ENCODE measurements around the gene MOB3A.

The MOB3A gene

DNA sequence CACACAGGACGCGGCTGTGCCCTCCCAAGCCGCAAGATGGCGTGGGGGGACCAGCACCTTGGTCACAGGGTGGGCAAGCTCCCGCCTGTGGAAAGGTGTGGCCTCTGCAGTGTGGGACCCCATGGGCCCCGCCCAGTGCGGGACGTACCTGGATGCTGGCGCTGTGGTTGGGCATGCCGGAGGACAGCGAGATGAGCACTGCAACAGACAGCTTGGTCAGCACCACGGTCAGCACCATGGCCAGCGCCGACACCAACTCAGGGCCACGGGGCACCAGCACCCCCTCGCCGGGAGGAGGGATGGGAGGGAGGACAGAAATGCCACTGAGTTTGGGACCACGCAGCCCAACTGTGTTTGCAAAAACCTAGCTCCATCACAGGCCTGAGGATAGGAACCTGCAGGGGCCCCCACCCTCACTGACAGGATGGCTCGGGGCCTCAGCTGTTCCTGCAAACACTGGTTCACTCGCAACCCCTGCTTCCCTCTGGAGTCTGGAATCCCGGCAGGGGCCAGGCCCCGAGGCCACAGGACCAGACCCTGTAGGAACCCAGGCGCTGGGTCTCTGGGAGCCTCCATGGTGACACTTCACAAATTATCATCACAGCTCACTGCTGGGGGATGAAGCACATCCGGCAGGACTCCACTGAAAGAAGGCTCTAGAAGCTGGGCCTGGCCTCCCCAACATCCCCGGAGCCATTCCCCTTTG is 27.7 kb upstream of the MOB3A start:
- no peak for DNase-seq

DNA sequence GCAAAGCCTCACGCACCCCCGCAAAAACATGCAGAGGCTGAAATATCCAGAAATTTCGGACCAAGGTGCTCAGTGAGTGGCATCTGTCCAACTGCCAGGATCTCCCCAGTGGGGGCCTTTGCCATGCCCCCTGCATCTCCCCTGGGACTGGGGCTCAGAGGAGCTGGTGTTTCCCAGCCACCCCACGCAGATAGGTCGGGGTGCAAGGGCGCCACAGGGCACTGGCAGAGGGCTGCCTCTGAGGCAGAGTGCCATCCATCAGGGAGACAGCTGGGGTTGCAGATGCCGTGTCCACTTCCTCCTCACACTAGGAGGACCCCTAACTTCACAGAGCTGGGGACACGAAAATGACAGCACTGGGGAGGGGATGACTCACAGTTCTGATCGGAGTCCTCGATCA is 26.9 kb upstream of the MOB3A start:
- DNase-seq: no peak

DNA sequence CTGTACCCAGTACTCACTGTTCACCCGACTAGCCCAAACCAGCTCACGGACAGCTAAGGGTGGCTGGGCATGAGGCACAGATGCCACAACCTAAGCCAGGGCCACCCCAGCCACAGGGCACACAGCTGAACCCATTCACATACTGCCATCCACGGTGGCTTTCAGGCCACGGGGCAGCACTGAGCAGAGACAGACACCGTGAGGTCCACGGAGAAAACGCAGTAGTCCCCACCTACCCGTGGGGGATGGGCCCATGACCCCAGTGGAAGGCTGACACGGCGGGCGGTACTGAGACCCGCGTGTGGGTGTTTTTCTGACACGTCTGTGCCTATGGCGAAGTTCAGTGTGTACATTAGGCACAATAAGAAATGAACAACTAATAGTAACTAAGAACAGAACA is 26.1 kb upstream of the MOB3A start:
- no peak for DNase-seq

DNA sequence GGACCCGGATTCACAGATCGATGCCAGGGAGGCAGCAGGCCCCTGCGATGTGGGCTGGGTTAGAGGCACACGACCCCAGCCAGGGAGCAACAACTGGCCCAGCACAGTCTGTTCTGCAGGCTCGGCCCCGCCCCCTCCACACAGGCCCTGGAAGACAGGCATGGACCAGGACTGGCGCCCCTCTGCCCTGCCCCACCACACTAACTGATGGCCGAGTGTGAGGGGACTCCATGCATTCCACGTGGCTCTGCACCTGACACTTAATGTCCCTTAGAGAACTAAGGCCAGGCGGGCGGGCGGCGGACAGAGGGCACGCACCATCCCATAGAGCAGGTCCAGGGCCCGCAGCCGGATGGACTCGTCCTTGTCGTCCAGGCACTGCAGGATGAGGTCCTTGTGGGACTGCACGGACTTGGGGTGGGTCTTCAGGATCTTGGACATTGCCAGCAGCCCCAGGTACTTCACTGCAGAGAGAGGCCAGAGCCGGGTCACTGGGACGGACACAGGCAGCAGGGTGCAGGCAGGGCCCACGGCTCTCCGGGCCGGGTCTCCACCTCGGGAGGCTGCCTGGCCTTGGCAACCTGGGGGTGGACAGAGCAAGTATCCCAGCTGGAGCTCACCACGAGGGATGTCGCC is 25.4 kb upstream of the MOB3A start:
- no peak for DNase-seq

DNA sequence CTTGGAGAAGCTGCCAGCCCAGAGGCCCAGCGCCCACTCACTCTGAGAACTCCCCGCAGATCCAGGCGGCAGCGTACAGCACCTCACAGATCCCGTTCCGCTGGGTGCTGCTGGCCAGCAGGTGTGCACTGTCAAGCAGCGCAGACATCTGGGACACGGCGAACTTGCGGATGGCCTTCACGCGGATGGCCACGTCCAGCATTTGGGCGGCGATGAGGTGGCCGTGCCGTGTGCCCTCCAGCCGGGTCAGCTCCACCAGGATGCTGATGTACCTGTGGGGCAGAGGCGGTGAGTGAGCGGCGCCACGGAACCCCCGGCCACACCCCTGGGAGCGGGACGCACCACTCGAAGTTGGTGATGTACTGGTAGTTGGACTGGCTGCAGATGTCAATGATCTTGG is 24.7 kb upstream of the MOB3A start:
- no peak for DNase-seq

DNA sequence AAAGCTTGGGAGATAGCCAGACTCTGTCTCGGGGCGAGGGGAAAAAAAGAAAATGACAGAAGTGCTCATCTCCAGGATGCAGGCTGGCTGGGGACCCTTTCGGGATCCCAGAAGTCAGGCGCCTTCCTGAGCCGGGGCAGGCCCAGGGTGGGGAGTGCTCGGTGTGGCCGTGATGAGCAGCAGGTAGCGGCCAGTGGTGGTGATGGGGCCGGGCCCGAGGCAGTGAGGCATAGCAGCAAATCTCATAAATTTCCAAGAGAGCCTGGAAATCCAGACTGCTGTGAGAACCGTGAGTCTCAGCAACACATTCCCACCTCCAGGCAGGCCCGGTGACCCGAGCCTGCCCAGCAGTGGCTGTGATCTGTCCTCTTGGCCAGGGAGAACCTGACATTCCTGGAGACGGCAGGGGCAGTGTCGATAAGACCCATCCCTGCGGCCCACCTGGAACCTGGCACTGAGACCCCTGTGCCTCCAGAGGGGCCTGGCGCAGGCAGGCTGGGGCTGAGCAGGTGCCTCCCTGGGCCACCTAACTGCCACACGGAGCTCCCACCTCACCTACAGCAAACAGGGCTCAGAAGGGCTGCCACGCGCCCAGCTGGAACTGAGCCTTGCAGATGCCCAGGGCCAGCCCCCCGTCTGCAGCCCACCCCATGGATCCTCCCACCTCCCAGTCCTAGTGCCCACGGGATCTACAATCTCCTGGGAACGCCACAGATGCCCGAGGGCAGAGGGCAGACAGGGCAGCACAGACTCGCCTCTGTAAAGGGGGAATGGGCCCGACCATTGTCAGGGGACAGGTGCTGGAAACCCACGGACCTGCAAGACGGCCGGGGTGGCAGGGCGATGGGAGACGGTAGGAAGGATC is 24.0 kb upstream of the MOB3A start:
- no peak for DNase-seq

DNA sequence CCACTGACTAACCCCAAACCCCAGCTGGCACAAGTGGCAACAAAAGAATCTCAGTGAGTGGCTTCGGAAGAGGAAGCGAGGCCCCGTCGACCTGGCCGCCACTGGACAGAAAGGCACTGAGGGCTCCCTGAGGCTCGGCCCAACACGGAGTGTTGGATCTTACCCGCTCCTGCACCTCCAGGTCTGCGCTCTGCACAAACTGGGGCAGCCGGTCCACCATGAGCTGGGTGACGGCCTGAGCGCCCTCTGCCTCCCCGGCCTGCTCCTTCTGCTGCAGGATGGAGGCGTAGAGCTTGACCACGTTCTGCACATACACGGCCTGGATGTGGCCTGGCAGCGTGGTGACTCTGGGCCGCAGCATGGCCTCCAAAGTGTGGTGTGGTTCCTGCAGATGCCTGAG is 22.3 kb upstream of the MOB3A start:
- DNase-seq: no peak

DNA sequence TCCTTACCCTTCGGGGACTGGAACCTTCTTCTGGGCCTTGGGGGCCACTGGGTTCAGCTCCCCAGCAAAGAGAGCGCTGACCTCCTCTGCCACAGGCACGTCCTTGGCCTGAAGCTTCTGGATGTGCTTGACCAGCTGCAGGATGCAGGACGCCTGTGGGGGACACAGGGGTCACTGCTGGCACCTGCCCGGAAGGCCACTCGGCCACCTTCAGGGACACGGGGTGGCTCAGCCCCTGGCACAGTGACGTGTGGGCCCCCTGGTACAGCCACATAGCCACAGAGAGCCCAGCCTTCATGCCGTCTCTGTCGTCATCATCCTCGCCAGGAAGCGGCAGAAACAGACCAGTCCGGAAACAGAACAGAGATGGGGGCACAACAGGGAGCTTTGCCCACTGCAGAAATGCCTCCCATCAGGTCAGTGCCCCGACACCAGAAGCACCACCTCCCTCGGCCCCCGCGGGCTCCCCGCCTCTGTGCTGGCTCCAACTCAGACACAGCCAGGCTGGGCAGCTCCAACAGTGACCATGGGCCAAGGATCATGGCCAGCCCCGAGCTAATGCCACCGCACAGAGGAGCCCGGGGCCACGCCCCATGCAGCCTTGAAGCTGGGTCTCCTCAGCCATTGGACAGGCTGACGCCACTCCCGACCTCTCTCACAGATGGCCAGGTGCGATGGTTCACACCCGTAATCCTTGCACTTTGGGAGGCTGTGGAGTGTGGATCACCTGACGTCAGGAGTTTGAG is 21.3 kb upstream of the MOB3A start:
- DNase-seq: no peak

DNA sequence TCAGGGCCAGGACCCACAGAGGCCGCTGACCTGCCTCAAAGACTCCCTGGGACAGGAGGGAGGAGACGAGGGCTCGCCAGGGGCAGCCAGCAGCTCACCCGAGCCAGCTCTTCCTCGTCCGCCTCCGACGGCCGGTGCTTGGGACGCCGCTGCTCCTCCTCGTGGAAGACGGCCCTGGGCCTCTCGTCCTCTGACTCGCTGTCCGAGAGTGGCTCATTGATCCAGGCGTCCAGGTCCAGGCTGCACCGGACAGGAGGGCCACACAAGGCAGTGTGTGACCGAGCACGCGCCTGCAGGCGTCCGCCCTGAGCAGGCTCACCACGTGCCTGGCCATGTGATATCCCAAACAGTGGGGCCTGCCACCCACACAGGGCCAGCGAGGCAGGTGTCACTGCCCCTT is 20.4 kb upstream of the MOB3A start:
- no peak for DNase-seq

DNA sequence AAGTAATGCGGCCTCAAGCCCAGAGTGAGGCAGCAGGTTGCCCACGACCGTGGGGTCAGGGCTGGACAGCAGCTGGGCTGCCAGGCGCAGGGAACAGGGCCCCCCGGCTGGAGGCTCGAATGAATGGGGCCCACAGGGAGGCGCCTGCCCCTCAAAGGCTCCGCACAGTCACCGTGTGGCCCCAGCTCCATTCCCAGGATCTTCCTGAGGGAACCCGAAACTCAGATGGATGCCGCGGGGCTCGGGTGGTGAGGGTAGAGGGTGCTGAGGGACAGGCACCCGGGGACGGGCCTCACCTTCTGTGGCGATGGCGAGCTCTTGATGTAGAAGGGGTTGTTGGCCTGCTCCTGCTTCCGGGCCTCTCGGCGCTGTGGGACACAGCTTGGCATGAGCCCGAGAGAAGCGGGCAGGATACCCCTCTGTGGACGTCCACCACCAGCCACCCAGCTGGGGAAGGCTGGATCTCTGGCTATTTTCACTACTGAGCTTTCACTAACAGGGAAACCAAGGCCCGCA is 19.8 kb upstream of the MOB3A start:
- no peak for DNase-seq

DNA sequence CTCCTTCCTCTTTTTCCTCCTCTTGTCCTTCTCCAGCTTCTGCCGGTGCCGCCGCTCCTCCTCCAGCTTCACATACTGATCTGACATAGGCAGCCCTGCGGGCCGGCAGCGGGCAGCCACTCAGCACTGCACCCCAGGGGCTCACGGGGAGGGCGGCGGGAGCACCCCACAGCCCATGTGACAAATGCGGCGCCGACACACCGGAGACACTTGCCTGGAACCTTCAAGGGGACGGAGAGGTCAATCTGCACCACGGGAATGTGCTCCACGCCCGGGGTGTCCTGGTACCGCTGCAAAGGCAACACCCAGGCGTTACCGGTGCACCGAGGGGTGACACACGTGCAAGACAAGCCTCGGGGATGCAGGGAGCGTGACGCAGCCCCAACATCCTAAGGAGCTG is 19.2 kb upstream of the MOB3A start:
- no peak for DNase-seq

DNA sequence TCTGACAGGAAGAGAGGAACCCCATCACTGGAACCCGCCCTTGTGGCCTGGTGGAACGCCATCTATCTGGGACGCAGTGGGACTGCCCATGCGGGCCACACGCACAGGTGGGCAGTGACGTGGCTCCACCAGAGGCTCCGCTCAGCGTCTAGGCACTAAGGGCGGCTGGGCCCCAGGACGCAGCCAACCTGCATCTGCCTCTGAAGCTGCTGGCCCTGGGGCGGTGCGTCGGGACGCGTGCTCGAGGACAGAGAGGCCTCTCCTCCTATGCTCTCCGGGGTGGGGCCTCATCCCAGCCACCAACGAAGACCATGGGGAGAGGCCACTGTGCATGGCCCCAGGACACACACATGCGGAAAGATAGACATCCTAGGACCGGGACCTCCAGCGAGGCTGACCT is 18.7 kb upstream of the MOB3A start:
- no peak for DNase-seq

DNA sequence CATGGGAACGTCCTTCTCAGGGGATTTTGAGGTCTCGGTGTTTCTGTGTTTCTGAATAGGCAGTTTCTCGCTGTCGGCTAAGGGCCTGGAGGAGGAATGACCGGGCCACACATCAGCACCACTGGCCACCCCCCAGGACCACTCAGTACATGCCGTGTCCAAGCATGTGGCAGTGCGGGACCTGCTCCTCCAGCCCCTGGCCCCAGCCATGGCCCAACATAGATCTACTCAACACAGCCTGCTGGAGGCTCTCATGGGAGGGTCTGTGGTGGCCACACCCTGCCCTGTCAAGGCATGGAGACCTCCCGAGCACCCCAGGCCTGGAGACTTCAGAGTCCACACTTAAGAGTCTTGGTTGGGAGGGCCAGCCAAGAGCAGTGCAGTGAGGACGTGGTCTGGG is 18.1 kb upstream of the MOB3A start:
- no peak for DNase-seq

DNA sequence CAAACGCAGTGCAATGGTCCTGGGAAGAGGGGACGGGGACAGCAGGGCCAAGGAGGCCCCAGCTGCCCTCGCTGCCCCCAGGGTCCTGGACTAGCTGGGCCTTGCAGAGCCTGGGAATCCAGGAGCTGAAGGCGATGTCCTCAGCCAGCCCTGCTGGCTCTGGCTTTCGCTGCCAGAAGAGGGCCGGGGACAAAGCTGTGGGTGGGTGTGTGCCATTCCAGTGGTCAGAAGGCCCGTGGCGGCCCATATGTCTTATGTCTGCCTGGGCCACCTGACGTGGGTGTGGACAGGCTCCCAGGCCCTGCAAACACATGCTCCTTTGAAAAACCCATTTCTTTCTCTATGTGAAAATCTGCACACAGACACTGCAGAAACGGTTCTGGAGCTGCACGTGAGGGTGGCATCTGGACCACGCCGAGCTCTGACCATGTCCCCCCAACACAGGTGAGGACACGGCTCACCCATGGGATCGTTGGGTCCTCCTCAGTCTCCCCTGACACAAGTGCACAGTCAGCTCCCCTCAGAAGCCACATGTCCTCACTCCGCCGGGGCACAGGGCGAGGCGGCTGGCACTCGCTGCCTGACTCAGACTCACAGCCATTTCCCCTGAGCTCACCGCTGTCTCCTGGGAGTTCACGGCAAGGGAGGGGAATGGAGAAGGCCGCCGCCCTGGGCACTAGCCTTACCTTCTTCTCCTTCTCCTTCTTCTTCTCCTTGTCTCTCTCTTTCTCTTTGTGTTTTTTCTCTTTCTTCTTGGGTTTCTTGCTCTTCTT is 17.5 kb upstream of the MOB3A start:
- no peak for DNase-seq

DNA sequence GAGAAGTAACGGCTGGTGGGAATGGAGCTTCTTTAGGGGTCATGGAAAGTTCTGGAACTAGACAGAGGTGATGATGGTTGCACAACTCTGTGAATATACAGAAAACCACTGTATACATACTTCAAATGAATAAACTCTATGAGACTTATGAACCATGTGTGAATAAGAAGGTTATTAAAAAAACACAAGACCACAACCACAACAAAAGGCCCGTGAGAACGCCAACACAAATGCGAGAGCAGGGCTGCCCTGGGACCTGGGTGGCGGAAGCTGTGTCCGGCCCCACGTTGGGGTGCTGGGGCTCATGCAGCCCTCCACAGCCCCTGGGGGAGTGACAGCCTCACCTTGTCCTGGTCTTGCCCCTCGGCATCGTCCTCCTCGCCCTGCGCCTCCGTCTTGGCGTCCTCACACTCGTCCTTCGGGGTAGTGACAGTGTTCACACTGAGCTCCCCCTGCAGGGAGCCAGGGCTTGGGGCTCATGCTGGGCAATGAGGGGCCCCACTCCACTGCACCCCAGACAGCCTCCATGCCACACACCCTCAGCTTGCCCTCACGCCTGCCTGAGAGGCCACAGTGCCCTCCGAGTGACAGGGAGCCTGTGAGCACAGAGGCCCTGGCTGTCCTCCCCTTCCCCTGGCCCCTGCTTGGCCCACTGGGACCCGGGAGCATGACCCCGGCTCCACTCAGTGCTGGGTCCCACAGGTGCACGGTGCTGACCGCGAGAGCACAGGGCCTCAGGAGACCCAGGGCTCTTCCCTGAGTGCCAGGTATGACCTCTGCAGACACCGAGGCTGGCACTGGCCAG is 16.6 kb upstream of the MOB3A start:
- DNase-seq: no peak

DNA sequence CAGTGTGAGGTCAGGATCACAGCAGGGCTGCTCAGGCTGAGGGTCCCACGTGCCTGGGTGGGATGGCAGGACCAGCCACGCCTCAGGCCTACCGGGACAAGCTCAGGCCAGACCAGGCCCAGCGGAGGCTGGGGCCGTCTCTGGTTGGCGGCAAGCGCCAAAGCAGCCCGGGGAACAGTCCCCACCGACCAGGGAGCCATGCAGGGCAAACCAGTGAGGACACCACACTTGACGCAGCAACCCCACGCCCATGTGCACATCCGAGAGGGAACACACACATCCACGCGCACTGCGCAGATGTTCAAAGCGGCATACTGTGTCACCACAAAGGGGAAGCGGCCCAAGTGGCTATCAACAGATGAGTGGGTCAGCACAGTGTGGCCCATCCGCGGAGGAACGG is 15.8 kb upstream of the MOB3A start:
- no peak for DNase-seq

DNA sequence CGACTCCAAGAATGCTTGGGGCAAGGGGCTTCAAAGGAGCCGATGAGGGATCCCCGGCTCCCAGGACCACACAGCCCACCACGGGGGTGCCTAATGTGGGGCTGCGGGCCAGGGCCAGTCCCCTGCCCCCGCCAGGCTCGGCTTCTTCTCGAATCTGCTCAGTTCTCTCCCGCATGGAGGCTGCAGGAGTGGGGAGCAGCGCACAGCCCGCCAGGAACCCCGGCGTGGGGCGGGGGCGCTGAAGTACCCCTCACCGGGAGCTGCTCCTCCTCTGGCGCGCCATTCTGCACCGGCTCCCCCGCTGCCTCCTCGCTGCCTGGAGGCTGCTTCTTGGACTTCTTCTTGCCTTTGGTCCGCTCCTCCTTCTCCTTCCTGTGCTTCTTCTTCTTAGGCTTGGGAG is 15.3 kb upstream of the MOB3A start:
- DNase-seq: no peak

DNA sequence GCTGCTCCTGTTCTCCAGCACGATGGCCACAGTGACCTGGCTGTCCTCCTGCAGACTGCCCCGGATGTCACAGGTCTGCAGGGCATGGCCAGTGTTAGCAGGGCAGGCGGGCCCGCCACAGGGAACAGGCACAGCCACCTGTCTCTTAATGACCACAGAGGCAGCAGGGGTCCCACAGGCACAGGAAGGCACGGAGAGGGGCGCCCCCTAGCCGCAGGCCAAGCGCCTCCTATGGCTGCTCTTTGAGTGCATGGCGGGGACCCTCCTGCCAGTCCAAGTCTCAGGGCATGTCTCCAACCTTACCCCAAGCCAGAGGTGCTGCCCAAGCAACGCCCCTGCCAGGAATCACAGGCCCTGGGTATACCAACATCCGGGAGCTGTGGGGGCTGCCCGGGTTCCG is 14.7 kb upstream of the MOB3A start:
- DNase-seq: no peak

DNA sequence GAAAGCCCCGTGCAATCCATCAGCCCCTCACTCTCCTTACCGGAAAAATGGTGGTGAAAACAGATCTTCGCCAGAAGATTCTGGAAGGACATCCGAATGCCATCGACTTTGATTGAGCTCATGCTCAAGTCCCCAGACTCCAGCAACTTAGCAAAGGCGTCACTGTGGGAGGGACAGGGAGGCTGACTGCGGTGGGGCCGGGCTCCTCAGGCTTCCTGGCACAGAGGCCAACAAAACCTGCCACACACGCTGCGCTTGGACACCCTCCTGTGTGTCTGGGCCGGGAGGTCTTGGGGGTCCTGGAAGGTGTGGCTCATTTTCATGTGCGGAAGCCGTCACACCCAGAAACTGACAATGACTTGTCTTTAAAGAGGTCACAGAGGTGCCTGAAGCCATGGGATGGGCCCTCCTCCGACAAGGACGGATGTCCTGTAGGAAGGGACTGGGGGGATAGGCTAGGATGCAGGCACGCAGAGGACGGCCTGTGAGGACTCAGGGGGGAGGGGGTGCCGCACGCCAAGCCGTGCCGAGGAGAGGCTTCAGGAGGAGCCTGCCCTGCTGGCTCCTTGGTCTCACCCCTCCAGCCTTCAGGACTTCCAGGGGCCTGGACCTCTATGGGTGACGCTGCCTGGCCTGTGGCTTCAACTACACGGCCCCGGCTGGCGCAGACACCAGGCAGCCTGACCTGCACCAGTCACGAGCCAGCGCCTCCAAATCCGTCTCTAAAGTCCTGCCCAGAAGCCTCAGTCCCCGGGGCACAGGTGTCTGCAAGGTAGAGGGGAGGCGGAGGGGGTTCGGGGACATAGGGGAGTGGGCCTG is 13.1 kb upstream of the MOB3A start:
- no peak for DNase-seq

DNA sequence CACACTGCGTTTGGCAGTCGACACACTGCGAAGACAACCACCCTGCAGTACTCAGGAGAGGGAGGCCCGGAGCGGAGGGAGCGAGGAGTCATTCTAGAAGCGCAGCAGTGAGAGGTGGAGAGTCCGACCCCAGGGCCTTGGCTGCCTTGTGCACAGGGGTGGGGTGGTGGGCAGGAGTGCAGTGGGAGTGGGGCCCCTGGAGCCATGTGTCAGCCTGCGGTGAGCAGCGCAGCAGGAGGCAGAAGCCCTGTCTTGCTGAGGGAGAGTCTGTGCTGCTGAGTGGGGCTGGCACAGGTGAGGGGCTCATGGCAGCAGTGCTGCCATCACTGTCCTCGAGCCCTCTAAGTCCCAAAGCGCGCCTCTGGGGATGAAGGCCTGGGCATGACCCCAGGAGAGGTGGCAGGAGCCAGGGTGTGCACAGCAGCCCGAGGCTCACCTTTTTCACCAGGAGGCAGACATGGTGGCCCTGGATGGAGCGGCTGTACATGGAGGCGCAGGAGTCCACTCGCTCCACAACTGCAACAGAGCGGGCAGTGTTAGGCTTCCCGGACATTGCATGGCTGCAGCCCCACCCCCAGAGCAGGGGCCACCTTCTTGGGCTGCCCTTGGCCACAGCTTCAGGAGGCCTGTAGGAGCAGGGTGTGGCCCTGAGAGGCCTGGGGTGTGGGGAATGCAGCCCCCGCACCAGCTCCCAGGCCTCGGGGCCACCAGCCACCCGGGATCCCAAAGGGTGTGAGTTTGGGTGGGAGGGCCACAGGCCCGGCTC is 12.3 kb upstream of the MOB3A start:
- DNase-seq: no peak
